Ishikawa (cell line): ENCODE data around the gene UQCRC2.

Source experiments
- CEBPB ChIP-seq: IDR thresholded peaks from 2 replicates; pipeline ENCODE4 v1.6.1; 2012
- CREB1 ChIP-seq: IDR thresholded peaks from 2 replicates; pipeline ENCODE4 v1.6.1; 2012; ENCODE audit warnings: low read depth
- EGR1 ChIP-seq: IDR thresholded peaks from 2 replicates; pipeline ENCODE4 v1.6.1; 2012
- EP300 ChIP-seq: IDR thresholded peaks from 2 replicates; pipeline ENCODE4 v1.6.1; 2012; ENCODE audit warnings: borderline replicate concordance
- FOXM1 ChIP-seq: IDR thresholded peaks from 2 replicates; pipeline ENCODE4 v1.6.1; 2012; ENCODE audit warnings: low read depth, borderline replicate concordance
- NFIC ChIP-seq: IDR thresholded peaks from 2 replicates; pipeline ENCODE4 v1.6.1; 2012
- RAD21 ChIP-seq: IDR thresholded peaks from 2 replicates; pipeline ENCODE4 v1.6.1; 2012; ENCODE audit warnings: low read depth
- TAF1 ChIP-seq: IDR thresholded peaks from 2 replicates; pipeline ENCODE4 v1.6.1; 2012; ENCODE audit warnings: low read depth, mild to moderate bottlenecking
- TCF12 ChIP-seq: IDR thresholded peaks from 2 replicates; pipeline ENCODE4 v1.6.1; 2012; ENCODE audit warnings: low read depth
- TEAD4 ChIP-seq: IDR thresholded peaks from 2 replicates; pipeline ENCODE4 v1.6.1; 2012
- YY1 ChIP-seq: IDR thresholded peaks from 2 replicates; pipeline ENCODE4 v1.6.1; 2012; ENCODE audit warnings: low read depth
- ZBTB7A ChIP-seq: IDR thresholded peaks from 2 replicates; pipeline ENCODE4 v1.6.1; 2012; ENCODE audit warnings: low read depth
- TF ChIP-seq, protein P1 (sequence below): IDR thresholded peaks from 2 replicates; pipeline ENCODE4 v1.6.1; 2012; ENCODE audit warnings: low read depth, mild to moderate bottlenecking
- TF ChIP-seq, protein P2 (sequence below): IDR thresholded peaks from 2 replicates; pipeline ENCODE4 v1.6.1; 2012
- TF ChIP-seq, protein P3 (sequence below): IDR thresholded peaks from 2 replicates; pipeline ENCODE4 v1.6.1; 2012

UQCRC2 gene

DNA sequence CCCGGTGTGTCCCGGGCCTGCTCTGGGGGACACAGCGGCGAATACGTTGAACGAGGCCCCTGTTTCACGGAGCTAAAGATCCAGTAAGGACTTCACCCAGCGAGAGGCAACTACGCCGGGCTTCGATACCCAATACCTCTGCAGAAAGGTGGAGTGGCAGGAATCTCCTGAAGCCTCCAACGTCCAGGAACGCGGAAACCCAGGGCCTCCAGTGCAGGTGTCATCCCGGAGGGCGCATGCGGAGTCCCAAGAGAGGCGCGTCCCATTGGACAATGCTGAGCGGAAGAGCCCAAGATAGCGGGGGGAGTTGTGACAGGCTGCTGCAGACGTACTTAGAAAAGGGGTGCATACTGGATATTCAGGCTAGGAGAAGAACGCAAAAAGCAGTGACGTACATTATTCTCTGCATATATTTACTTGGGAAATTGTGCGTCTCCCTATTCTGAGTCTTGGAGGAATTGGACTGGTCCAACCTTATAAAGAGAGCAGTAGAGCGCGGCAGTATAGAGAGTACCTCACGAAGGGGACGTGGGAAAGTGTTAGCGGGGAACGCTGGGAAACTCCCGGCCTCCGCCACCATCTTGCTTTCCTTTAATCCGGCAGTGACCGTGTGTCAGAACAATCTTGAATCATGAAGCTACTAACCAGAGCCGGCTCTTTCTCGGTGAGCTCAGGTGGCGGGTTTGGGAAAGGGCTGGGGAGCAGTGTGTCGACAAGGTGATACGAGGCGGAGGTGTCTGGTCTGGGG, at the start of gene UQCRC2:
Gene UQCRC2 (plus strand): TSS at position 569 of the 748 bp plus-strand sequence. CDS start 63 bp downstream, at position 632.
- peak; percentile 84 for TF ChIP-seq TAF1
- TF ChIP-seq, protein P1, sequence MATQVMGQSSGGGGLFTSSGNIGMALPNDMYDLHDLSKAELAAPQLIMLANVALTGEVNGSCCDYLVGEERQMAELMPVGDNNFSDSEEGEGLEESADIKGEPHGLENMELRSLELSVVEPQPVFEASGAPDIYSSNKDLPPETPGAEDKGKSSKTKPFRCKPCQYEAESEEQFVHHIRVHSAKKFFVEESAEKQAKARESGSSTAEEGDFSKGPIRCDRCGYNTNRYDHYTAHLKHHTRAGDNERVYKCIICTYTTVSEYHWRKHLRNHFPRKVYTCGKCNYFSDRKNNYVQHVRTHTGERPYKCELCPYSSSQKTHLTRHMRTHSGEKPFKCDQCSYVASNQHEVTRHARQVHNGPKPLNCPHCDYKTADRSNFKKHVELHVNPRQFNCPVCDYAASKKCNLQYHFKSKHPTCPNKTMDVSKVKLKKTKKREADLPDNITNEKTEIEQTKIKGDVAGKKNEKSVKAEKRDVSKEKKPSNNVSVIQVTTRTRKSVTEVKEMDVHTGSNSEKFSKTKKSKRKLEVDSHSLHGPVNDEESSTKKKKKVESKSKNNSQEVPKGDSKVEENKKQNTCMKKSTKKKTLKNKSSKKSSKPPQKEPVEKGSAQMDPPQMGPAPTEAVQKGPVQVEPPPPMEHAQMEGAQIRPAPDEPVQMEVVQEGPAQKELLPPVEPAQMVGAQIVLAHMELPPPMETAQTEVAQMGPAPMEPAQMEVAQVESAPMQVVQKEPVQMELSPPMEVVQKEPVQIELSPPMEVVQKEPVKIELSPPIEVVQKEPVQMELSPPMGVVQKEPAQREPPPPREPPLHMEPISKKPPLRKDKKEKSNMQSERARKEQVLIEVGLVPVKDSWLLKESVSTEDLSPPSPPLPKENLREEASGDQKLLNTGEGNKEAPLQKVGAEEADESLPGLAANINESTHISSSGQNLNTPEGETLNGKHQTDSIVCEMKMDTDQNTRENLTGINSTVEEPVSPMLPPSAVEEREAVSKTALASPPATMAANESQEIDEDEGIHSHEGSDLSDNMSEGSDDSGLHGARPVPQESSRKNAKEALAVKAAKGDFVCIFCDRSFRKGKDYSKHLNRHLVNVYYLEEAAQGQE: no peak
- TF ChIP-seq RAD21: no peak
- peak; percentile 60 for TF ChIP-seq TEAD4
- TF ChIP-seq ZBTB7A: no peak
- 0 out of 2 replicates have a peak, but pooled peaks have one; percentile 19 for TF ChIP-seq FOXM1
- no peak for TF ChIP-seq EGR1
- TF ChIP-seq, protein P2, sequence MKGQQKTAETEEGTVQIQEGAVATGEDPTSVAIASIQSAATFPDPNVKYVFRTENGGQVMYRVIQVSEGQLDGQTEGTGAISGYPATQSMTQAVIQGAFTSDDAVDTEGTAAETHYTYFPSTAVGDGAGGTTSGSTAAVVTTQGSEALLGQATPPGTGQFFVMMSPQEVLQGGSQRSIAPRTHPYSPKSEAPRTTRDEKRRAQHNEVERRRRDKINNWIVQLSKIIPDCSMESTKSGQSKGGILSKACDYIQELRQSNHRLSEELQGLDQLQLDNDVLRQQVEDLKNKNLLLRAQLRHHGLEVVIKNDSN: 0 out of 2 replicates have a peak, but pooled peaks have one; percentile 33
- TF ChIP-seq EP300: peak; percentile 62
- TF ChIP-seq CEBPB: no peak
- TF ChIP-seq TCF12: no peak
- TF ChIP-seq, protein P3, sequence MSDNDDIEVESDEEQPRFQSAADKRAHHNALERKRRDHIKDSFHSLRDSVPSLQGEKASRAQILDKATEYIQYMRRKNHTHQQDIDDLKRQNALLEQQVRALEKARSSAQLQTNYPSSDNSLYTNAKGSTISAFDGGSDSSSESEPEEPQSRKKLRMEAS: peak; percentile 83
- no peak for TF ChIP-seq NFIC
- TF ChIP-seq CREB1: no peak; the same call in 1 of the 2 replicates
- peak; percentile 93 for TF ChIP-seq YY1

DNA sequence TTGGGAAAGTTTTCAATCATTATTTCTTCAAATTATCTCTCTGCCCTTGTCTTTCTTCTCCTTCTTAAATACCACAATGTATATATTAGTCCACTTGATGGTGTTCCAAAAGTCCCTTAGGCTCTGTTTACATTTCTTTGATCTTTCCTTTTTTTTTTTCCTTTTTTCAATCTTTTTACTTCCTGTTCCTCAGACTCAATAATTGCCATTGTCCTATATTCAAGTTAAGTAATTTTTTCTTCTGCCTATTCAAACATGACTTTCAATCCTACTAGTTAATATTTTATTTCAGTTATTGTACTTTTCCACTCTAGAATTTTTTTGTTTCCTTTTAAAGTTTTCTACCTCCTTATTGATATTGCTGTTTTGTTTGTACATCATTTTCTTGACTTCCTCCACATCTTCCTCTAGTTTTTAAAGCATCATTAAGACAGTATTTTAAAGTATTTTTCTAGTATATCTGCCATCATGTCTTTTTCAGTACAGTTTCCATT, 15.8 kb upstream of the UQCRC2 start:
- TF ChIP-seq ZBTB7A (no peak), EGR1 (no peak), CEBPB (no peak), TEAD4 (no peak)
- TF ChIP-seq, protein P3: no peak
- TF ChIP-seq, protein P1: no peak

DNA sequence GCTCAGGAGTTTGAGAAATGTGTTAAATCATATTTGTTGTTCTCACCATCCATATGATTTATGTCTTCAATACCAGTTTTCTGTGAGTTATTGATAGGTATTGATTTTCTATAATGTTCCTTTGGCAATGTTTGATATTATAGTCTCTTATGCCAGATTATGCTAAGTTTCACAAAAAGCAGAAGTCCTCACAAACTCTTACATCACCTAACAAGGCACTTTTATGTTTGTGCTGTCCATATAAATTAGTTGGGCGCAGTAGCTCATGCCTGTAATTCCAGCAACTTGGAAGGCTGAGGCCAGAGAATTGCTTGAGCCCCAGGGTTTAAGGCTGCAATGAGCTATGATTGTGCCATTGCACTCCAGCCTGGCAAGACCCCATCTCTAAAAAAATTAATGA, 12.6 kb upstream of the UQCRC2 start:
- no peak for TF ChIP-seq EP300
- no peak for TF ChIP-seq TEAD4
- no peak for TF ChIP-seq RAD21
- no peak for TF ChIP-seq TAF1
- TF ChIP-seq NFIC: no peak
- TF ChIP-seq YY1: no peak
- TF ChIP-seq, protein P1: no peak
- TF ChIP-seq CREB1: no peak
- TF ChIP-seq, protein P2: no peak

DNA sequence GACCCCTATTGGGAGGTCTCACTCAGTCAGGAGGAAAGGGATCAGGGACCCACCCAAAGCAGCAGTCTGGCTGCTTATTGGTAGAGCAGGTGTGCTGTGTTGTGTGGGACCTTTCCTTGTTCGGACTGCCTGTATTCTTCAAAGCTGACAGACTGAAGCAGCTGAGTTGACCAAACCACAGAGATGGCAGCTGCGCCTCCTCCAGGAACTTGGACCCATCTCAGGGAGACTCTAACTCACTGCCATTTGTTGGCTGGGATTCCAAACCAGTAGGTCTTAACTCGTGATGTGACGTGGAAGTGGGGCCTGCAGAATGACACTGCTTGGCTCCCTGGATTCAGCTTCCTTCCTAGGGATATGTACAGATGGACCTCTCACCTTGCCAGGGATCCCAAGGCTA, 9.6 kb upstream of the UQCRC2 start:
- TF ChIP-seq TEAD4 (no peak), EGR1 (no peak), TAF1 (no peak), TCF12 (no peak), YY1 (no peak), FOXM1 (no peak), CEBPB (no peak), NFIC (no peak), CREB1 (no peak), RAD21 (no peak)
- TF ChIP-seq, protein P1: no peak
